HepG2 (cell line): ENCODE data around the gene FAM222B. TPM values are rescaled to one million over a fixed set of nuclear protein-coding genes. Genes with fewer than 3 reads are reported as not detected.

ENCODE experiments used
- PRPF4 ChIP-seq: fragments of 200-400 bp; formaldehyde crosslinking; IDR thresholded peaks from 2 replicates; pipeline ENCODE4 v1.6.1; 2016; ENCODE audit warnings: low read length, low read depth; ENCODE audit not compliant: poor library complexity, severe bottlenecking
- RAD51 ChIP-seq: fragments of 450-650 bp; IDR thresholded peaks from 2 replicates; pipeline ENCODE4 v1.6.1; 2016; ENCODE audit warnings: borderline replicate concordance
- SRSF1 ChIP-seq: fragments of 200-400 bp; formaldehyde crosslinking; optimal IDR thresholded peaks from 2 replicates; pipeline ENCODE3; 2017; ENCODE audit warnings: mild to moderate bottlenecking, low read depth, low read length, moderate library complexity
- YEATS4 ChIP-seq: sonication (generic); formaldehyde crosslinking; IDR thresholded peaks from 2 replicates; pipeline ENCODE4 v1.4.0; 2020; ENCODE audit warnings: missing genetic modification reagents, borderline replicate concordance
- ZFP41 ChIP-seq: sonication (generic); formaldehyde crosslinking; IDR thresholded peaks from 2 replicates; pipeline ENCODE4 v1.4.0; 2020; ENCODE audit warnings: mild to moderate bottlenecking, missing genetic modification reagents, borderline replicate concordance
- ZNF333 ChIP-seq: sonication (generic); formaldehyde crosslinking; IDR thresholded peaks from 2 replicates; pipeline ENCODE4 v1.4.0; 2020; ENCODE audit warnings: mild to moderate bottlenecking, missing genetic modification reagents, borderline replicate concordance
- ZNF34 ChIP-seq: sonication (generic); formaldehyde crosslinking; IDR thresholded peaks from 2 replicates; pipeline ENCODE4 v1.4.0; 2020; ENCODE audit warnings: mild to moderate bottlenecking, missing genetic modification reagents, borderline replicate concordance
- ZNF556 ChIP-seq: sonication (generic); formaldehyde crosslinking; IDR thresholded peaks from 2 replicates; pipeline ENCODE4 v1.4.0; 2020; ENCODE audit warnings: mild to moderate bottlenecking, missing genetic modification reagents, borderline replicate concordance
- ZNF761 ChIP-seq: sonication (generic); formaldehyde crosslinking; conservative IDR thresholded peaks from 2 replicates; pipeline ENCODE4 v1.4.0; 2020; ENCODE audit warnings: mild to moderate bottlenecking, missing genetic modification reagents
- ZNF883 ChIP-seq: sonication (generic); formaldehyde crosslinking; IDR thresholded peaks from 2 replicates; pipeline ENCODE4 v1.5.1; 2020; ENCODE audit warnings: mild to moderate bottlenecking, missing genetic modification reagents; ENCODE audit errors: not compliant biosample characterization
- polyA plus RNA-seq, 8 experiments: library from polyadenylated mRNA; depleted of rRNA in 3 of 8; stranded (reverse) in 7 of 8; unstranded in 1 of 8; fragments of >200 nt; fragmentation: Illumina TruSeq in 4 of 8; extraction: Trizol in 4 of 8; gene quantifications; 2 replicates each; pipeline versions ENCODE4 v1.2.1 to v1.2.3, GENCODE V29; 2011 to 2016; ENCODE audit warnings: low read depth in 4 of 8, missing spikeins in 1 of 8, mixed read lengths in 1 of 8; ENCODE audit not compliant: insufficient read depth in 1 of 8
- total RNA-seq, 5 experiments: library from RNA; depleted of rRNA; stranded (reverse); fragments of >200 nt; fragmentation: Illumina TruSeq; extraction: Trizol; gene quantifications; 2 replicates each; pipeline ENCODE4 v1.2.3, GENCODE V29; 2016; ENCODE audit warnings: low read depth in 1 of 5
- TF ChIP-seq, protein P1 (sequence below): sonication (generic); formaldehyde crosslinking; IDR thresholded peaks from 2 replicates; pipeline ENCODE4 v1.4.0; 2020; ENCODE audit warnings: missing genetic modification reagents, borderline replicate concordance
- TF ChIP-seq, protein P2 (sequence below): sonication (generic); formaldehyde crosslinking; IDR thresholded peaks from 2 replicates; pipeline ENCODE4 v1.4.0; 2020; ENCODE audit warnings: missing genetic modification reagents, low read depth, mild to moderate bottlenecking, borderline replicate concordance

The FAM222B gene
- total and polyA plus RNA-seq, 2 of the 13 experiments (the other 11 are each of a cell fraction or from before 2014, with no cell fraction given) = 3.5 to 7.3 TPM

- TF ChIP-seq, protein P1, sequence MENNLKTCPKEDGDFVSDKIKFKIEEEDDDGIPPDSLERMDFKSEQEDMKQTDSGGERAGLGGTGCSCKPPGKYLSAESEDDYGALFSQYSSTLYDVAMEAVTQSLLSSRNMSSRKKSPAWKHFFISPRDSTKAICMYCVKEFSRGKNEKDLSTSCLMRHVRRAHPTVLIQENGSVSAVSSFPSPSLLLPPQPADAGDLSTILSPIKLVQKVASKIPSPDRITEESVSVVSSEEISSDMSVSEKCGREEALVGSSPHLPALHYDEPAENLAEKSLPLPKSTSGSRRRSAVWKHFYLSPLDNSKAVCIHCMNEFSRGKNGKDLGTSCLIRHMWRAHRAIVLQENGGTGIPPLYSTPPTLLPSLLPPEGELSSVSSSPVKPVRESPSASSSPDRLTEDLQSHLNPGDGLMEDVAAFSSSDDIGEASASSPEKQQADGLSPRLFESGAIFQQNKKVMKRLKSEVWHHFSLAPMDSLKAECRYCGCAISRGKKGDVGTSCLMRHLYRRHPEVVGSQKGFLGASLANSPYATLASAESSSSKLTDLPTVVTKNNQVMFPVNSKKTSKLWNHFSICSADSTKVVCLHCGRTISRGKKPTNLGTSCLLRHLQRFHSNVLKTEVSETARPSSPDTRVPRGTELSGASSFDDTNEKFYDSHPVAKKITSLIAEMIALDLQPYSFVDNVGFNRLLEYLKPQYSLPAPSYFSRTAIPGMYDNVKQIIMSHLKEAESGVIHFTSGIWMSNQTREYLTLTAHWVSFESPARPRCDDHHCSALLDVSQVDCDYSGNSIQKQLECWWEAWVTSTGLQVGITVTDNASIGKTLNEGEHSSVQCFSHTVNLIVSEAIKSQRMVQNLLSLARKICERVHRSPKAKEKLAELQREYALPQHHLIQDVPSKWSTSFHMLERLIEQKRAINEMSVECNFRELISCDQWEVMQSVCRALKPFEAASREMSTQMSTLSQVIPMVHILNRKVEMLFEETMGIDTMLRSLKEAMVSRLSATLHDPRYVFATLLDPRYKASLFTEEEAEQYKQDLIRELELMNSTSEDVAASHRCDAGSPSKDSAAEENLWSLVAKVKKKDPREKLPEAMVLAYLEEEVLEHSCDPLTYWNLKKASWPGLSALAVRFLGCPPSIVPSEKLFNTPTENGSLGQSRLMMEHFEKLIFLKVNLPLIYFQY (CRISPR knock-in tag) = 0 out of 2 replicates have a peak, but pooled peaks have one; percentile 36
- TF ChIP-seq ZNF333 (CRISPR knock-in tag) (no peak), YEATS4 (peak; percentile 70; the same call in 1 of the 2 replicates), SRSF1 (no peak), ZNF761 (CRISPR knock-in tag) (no peak; the same call in 1 of the 2 replicates), ZNF883 (CRISPR knock-in tag) (peak; percentile 67), ZNF34 (CRISPR knock-in tag) (no peak), RAD51 (no peak), PRPF4 (no peak), ZFP41 (CRISPR knock-in tag) (no peak), ZNF556 (CRISPR knock-in tag) (no peak; the same call in 1 of the 2 replicates)
- TF ChIP-seq, protein P2, sequence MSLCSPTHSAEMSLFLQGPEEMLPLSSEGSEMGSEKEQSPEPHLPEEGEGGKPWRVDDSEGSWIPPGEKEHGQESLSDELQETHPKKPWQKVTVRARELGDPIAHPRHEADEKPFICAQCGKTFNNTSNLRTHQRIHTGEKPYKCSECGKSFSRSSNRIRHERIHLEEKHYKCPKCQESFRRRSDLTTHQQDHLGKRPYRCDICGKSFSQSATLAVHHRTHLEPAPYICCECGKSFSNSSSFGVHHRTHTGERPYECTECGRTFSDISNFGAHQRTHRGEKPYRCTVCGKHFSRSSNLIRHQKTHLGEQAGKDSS (CRISPR knock-in tag) = no peak
Measured at GRCh38 chr17:28728364-28729200, 114.0 kb downstream of the FAM222B start, which contains the start of gene NEK8 (continued).
